NCI-H345 (cell line): ENCODE results near the gene FAM120C.

Experiments
- DNase-seq: peaks from one replicate; lab custom pipeline; 2025; lab: John Stamatoyannopoulos, UW

FAM120C gene

DNA sequence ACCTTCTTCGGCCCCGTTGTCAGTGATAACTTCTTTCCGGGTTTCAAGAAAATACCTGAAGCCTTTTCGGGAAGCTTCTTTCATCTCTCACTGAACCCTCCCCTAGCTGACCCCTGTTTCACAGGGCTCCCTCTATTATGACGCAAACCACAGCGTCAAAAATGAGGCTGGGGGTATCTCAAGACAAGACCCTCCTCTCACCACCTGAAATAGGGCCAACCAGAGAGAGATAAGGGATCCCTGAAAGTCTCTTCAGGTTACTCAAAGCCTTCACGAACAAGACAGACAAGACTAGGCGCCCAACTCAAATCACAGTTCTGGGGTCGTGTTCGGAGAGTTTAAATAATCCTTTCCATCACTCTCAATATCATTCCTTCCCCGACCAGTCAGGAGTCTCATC, 140.0 kb downstream of the FAM120C start:
- no peak for DNase-seq

DNA sequence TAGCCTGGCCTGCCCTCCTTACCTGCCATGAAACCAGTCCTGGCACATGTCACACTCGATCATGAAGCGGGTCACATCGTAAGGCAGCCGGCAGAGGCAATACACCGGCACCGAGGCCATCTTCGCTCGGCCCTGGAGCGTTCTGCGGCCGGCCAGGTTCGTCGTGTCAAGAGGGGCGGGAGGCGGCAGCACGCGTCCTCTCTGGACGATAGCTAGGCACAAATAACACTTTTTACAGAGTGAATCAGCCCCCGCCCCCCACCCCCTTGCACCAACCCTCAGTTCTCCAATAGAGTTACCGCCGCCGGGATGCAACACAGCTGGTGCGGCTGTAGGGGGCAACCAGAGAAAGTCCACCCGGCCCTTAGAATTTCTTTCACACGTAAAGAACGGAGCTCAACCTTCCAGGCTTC, 140.4 kb downstream of the FAM120C start:
- DNase-seq, result peak; percentile 48

DNA sequence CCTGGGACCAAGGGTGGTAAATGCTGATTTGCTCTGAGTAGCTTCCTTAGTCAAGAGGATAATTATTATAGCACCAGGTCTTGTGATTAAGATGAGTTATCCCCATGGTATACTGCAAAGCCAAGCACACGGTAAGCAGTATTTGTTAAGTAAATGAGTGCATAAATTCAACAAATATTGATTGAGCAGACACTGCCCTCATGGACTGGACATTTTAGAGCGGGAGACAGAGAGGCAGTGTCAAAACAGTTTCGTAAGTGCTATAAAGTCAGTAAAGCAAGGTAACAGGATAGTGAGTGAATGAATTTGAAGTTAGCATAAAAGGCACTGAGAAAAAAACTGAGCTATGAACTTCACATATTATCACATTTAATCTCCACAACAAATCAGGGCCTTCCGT, 152.7 kb downstream of the FAM120C start:
- peak; percentile 18 for DNase-seq

DNA sequence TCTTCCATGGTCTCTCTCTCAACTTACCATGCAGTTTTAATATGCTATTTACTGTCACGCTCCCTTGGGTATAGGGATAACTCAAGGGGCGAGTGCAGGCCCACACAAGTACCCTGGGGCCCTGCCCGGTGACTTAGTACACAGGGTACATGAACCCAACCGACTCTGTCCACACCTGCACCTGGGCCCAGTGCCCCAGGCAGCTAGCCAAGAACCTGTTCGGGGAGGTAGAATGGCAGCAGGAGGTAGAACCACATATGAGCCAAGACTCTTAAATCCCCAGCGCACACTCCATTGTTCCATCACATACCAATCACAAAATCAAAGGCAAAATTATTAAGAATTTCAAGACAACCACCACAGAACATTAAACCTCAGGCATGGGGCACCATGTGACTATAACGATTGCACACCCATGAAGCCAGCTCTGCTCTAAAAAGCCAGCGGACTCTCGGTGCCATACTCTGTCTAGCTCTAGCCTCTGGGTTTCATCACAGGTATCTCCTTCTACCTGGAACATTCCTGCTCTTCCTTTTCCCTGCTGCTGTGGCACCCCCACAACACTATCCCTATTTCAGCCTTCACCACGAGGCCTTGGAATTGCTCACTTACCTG, 153.4 kb downstream of the FAM120C start:
- peak; percentile 83 for DNase-seq

DNA sequence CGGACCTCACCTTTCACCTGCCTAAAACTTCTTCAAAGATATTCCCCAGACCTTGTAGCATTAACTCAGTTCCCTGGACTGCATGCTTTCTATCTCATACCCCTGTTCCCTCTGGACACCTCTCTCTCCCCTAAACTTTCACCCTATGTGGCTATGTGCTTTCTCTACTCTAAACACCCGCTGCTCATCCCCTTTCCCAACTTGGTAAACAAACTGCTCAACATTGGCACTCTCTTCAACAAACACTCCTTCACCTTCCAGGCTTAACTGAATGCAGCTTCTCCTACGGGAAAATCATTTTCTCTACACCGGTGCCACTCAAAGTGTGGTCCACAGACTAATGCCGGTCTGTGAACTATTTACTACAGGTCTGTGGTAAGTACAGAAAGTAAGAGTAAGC, 158.7 kb downstream of the FAM120C start:
- no peak for DNase-seq
